ENCODE measurements around the gene KIF5A.
A peak's percentile ranks its signal among the peaks of the same experiment; 100 is the strongest.

The KIF5A gene

DNA sequence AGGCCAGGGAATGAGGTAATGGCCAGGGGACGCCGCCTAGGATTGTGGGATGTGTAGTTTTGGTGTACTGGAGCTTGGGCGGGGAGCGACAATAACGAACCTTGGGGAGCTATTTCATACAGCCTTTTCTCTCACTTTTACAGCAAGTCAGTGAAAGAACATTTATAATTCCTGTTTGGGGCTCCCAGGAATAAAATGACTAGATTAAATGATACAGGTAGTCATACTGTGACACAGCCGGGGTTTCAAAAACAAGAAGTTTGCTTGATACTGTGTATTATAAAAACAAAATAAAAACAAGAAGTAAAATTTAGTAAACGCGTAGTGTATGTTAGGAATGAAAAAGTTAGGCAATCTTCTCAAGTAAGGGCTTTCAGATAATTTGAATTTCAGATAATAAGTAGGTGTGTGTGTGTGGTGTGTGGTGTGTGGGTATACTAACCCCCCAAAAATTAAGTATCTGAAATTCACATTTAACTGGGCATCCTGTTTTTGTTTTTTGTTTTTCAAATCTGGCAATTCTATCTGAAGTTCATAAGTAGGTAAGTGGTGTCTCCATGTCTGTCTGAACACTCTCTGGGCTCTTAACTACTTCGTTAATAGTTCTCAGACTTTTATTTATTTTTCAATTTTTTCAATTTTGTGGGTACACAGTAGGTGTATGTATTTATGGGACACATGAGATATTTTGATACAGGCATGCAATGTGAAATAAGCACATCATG lies 2.4 kb upstream of the KIF5A start:
- Histone ChIP-seq H3K9ac (peak overlapping the region; percentile 93; the same call in 1 of the 2 replicates), H3K4me1 (peaks cover 37% of the 10 kb centered on the region), H3K27me3 (peaks cover 52% of the 10 kb centered on the region), H3K9me3 (no peaks in the 10 kb centered on the region), H4K20me1 (peaks cover 9% of the 10 kb centered on the region), H3K27ac (no peak overlapping the region), H3K36me3 (peaks cover 3% of the 10 kb centered on the region; the same call in 1 of the 2 replicates), H3K4me3 (peak overlapping the region; percentile 88), H3K4me2 (peak overlapping the region; percentile 69)
- no peak for TF ChIP-seq Cebpa-rat (IDR thresholded peaks at IDR 0.05)

DNA sequence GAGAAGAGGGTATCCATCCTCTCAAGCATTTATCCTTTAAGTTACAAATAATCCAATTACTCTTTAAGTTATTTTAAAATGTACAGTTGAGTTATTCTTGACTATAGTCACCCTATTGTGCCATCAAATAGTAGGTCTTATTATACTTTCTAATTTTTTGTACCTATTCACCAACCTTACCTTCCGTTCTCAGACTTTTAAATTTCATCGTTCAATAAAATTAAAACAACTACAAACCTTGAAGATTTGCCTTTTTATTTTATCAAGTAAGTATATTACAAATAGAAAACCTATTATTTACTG lies 1.9 kb upstream of the KIF5A start:
- Histone ChIP-seq H3K27ac (no peak overlapping the region), H3K9me3 (no peaks in the 10 kb centered on the region), H3K4me3 (no peak overlapping the region), H3K4me2 (no peak overlapping the region), H3K4me1 (peaks cover 42% of the 10 kb centered on the region), H3K9ac (no peak overlapping the region), H3K36me3 (no peaks in the 10 kb centered on the region), H3K27me3 (peaks cover 54% of the 10 kb centered on the region), H4K20me1 (peaks cover 9% of the 10 kb centered on the region)
- TF ChIP-seq Cebpa-rat (IDR thresholded peaks at IDR 0.05), result no peak

GRCh38 chr12:57548488-57548887 lies 1.4 kb upstream of the KIF5A start:
- Histone ChIP-seq H3K27me3 (peaks cover 54% of the 10 kb centered on the region), H3K9me3 (no peaks in the 10 kb centered on the region), H3K27ac (no peak overlapping the region), H3K4me2 (no peak overlapping the region), H4K20me1 (peaks cover 6% of the 10 kb centered on the region), H3K4me3 (no peak overlapping the region), H3K36me3 (no peaks in the 10 kb centered on the region), H3K4me1 (peaks cover 42% of the 10 kb centered on the region), H3K9ac (no peak overlapping the region)
- no peak for TF ChIP-seq Cebpa-rat (IDR thresholded peaks at IDR 0.05)

DNA sequence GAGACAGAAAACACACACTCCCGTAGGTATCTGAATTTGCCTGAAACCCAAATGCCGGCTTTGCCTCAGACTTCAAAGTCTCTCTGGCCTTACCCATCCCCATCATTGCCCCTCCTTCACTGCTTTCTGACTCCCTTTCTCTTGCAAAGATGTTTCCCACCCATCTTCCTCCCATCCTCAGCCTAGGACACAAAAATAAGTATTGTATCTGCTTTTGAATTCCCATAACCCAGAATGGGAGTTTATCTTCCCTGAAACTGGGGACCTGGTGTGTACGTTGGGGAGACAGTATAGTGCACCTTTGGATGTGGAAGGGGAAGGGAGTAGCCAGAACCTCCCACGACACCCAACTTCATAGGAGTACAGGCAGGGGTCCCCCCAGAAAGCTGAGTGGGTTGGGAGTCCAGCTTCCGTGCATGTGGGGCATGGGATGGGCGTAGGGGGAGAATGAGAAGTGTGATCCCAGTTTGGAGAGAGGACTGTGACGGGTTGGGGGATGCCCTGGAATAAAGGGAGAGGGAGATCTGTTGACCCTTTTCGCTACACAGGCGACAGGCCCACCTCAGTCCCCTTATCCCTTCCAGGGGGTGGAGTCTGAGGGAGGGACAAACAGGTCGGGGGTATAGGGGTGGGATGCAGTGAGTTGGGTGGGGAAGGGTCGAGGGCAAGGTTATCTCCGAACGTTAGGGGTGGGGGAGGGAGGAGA lies 488 bp upstream of the KIF5A start:
- no peaks in the 10 kb centered on the region for H3K36me3 ChIP-seq
- TF ChIP-seq Cebpa-rat (IDR thresholded peaks at IDR 0.05), result no peak
- H3K4me2 ChIP-seq, result no peak overlapping the region
- no peak overlapping the region for H3K9ac ChIP-seq
- H3K4me3 ChIP-seq, result no peak overlapping the region
- no peak overlapping the region for H3K27ac ChIP-seq
- no peaks in the 10 kb centered on the region for H4K20me1 ChIP-seq
- H3K27me3 ChIP-seq, result peaks cover 54% of the 10 kb centered on the region
- no peaks in the 10 kb centered on the region for H3K9me3 ChIP-seq
- H3K4me1 ChIP-seq, result peaks cover 40% of the 10 kb centered on the region

DNA sequence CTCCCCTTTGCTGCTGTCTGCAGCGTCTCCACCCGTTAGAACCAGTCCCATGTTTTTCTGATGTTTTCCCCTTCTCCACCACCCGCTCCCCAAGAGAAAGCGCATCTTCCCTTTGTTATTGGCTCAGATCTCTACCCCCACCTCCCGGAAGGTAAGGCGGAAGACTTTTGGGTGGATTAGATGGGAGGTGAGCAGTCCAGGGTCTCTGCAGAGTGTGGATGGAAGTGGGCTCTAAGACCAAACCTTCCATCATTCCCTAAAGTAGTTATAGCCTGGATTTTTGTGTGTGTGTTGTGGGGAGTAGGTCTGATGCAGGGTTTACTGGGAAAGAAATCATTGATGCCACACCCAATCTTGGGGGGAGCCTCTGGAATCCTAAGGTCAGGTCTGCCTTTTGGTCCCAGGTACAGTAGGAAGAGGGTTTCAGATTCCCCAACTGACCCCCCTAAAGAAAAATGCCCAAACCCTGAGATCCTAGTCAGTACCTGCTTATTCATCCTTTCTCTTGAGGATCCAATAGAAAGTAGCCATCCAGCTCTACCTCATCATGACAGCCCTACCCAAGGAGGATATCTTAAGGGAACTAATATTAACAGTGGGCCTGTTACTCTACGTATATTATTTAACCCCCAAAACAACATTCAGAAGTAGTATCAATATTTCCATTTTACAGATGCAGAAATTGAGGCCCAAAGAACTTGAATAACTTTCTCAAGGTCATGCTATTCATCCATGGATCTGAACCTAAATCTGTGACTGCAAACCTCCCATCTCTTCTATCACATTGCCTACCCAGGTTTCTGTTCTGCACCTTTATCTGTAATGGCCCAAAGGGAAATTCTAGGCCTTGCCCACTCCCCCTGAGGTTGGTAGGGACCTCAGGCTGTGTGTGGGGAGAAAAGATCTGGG lies 1.1 kb downstream of the KIF5A start:
- Histone ChIP-seq H3K9ac (no peak overlapping the region), H3K27ac (no peak overlapping the region), H3K4me3 (no peak overlapping the region), H3K27me3 (peaks cover 54% of the 10 kb centered on the region), H3K4me1 (peaks cover 24% of the 10 kb centered on the region), H3K9me3 (no peaks in the 10 kb centered on the region), H3K4me2 (no peak overlapping the region), H3K36me3 (no peaks in the 10 kb centered on the region), H4K20me1 (no peaks in the 10 kb centered on the region)
- no peak for TF ChIP-seq Cebpa-rat (IDR thresholded peaks at IDR 0.05)

- no peak overlapping the region for H3K4me3 ChIP-seq
- H3K4me2 ChIP-seq, result no peak overlapping the region
- no peaks in the 10 kb centered on the region for H3K9me3 ChIP-seq
- H3K36me3 ChIP-seq, result no peaks in the 10 kb centered on the region
- H4K20me1 ChIP-seq, result no peaks in the 10 kb centered on the region
- no peak for TF ChIP-seq Cebpa-rat (IDR thresholded peaks at IDR 0.05)
- no peak overlapping the region for H3K27ac ChIP-seq
- no peak overlapping the region for H3K9ac ChIP-seq
- peaks cover 18% of the 10 kb centered on the region for H3K4me1 ChIP-seq
- H3K27me3 ChIP-seq, result peaks cover 54% of the 10 kb centered on the region
These were observed 1.9 kb downstream of the KIF5A start for GRCh38 chr12:57551637-57552305.

GRCh38 chr12:57552306-57552651 lies 2.4 kb downstream of the KIF5A start:
- no peaks in the 10 kb centered on the region for H4K20me1 ChIP-seq
- peaks cover 54% of the 10 kb centered on the region for H3K27me3 ChIP-seq
- peaks cover 18% of the 10 kb centered on the region for H3K4me1 ChIP-seq
- H3K9ac ChIP-seq, result no peak overlapping the region
- TF ChIP-seq Cebpa-rat (IDR thresholded peaks at IDR 0.05), result no peak
- no peak overlapping the region for H3K4me2 ChIP-seq
- no peak overlapping the region for H3K4me3 ChIP-seq
- H3K27ac ChIP-seq, result no peak overlapping the region
- H3K9me3 ChIP-seq, result no peaks in the 10 kb centered on the region
- H3K36me3 ChIP-seq, result no peaks in the 10 kb centered on the region

GRCh38 chr12:57552835-57553313 lies 3.0 kb downstream of the KIF5A start:
- Histone ChIP-seq H3K4me2 (peak overlapping the region; percentile 64), H3K4me3 (no peak overlapping the region), H3K4me1 (peaks cover 18% of the 10 kb centered on the region)

More at GRCh38 chr12:57552835-57553313, 3.0 kb downstream of the KIF5A start:
- Histone ChIP-seq H3K27me3 (peaks cover 48% of the 10 kb centered on the region), H4K20me1 (no peaks in the 10 kb centered on the region), H3K27ac (no peak overlapping the region), H3K36me3 (no peaks in the 10 kb centered on the region), H3K9me3 (no peaks in the 10 kb centered on the region), H3K9ac (no peak overlapping the region)
- no peak for TF ChIP-seq Cebpa-rat (IDR thresholded peaks at IDR 0.05)

Data from BLaER1 (cell line).